HuH-7 (cell line): ENCODE results near the gene PGAP3.

ENCODE experiments used
- DNase-seq: peaks from one replicate; pipeline ENCODE4 v3.0.0; 2011; ENCODE audit warnings: low spot score

The PGAP3 gene

GRCh38 chr17:39621523-39622379, 66.1 kb downstream of the PGAP3 start:
- peak; percentile 90 for DNase-seq
